NOMO-1 treated with DMSO at 0.1 percent for 48 hours (cell line): ENCODE data around the gene AGTRAP.
A peak's percentile ranks its signal among the peaks of the same experiment; 100 is the strongest.

ENCODE experiments used
- DNase-seq: peaks from one replicate; lab custom pipeline; 2025; ENCODE audit not compliant: unreplicated experiment; lab: John Stamatoyannopoulos, UW

Gene AGTRAP

GRCh38 chr1:11705596-11705995 is 30.3 kb upstream of the AGTRAP start:
- no peak for DNase-seq

GRCh38 chr1:11706292-11706691 is 29.6 kb upstream of the AGTRAP start:
- no peak for DNase-seq

- DNase-seq: no peak
Measured at GRCh38 chr1:11707621-11708276, 28.2 kb upstream of the AGTRAP start.

DNA sequence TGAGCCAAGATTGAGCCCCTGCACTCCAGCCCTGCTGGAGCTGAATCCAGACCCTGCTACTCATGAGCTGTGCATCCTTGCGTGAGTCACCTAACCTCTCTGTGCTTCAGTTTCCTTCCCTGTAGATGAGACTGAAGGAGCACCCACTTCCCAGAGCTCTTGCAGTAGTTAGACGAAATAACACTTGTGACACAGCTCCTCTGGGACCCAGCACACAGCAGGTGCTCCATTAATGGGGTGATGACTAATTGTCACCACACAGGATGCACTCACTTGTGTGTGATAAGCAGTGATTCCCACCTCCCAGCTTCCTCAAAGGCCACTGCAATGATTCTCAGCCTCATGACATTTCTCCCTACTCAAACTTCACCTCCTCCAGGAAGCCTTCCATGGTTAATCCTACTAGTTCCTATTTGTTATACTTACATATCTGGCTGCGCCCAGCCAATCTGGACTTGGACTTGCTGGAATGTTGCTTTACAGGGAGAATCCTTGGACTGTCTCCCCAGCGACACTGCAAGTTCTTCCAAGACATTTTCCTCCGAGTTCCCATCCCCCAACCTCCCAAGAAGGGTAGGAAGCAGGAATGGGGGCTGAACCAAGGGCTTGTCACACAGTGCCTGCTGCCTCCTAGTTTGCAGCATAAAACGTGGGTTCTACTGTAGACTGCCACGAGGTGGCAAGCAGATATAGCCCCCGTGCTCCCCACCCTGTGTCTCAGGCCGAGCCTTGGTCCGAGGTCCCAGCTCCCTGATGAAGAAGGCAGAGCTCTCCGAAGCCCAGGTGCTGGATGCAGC is 27.2 kb upstream of the AGTRAP start:
- DNase-seq: no peak

GRCh38 chr1:11711490-11711889 is 24.4 kb upstream of the AGTRAP start:
- no peak for DNase-seq

- DNase-seq: no peak
Measured at GRCh38 chr1:11712285-11712684, 23.7 kb upstream of the AGTRAP start.

DNA sequence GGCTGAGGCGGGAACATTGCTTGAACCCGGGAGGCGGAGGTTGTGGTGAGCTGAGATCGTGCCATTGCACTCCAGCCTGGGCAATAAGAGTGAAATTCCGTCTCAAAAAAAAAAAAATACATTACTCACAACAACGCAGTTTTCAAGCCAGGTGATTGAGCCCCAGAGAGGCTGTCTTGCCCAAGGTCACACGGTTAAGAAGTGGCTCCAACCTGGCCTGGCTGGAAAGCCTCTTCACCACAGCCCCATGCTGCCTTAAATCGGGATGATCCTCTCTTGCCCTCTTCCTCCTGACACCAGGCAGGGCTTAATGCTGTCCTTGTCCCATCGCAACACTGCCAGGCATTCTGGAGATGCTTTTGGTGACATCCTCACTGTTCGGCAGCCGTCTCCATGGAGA is 22.8 kb upstream of the AGTRAP start:
- DNase-seq: no peak

DNA sequence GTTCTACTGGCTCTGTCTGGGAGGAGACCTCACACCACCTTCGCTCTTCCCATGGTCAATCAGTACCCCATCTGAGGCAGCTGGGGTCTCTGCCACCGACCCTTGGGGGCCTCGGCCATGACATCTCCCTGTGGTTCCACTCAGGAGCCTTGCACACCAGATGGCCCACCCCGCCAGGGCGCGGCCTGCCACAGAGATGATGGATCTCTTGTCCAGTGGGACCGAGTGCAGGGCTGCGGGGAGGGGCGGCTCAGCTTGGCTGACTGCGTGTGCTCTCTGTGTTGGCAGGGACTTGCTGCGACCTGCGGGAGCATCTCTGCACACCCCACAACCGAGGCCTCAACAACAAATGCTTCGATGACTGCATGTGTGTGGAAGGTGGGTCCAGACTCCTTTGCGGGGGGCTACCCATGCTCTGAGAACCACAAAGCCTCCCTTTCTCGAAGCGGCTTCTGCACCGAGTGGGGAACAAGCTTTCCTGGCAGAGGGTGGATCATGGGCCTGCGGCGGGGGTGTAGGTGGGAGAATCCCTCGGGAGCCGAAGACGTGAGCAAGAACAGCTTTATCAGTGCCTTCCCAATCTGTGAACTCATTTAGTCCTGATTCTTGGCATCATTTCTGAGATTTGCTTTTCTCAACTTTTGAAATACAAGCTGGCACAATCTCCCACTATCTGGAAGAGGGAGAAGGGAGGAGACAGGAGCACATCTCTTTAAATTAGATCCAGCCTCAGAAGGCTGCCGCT is 20.9 kb upstream of the AGTRAP start:
- DNase-seq: no peak

- DNase-seq: peak; percentile 83
Measured at GRCh38 chr1:11719313-11720032, 16.5 kb upstream of the AGTRAP start.

- no peak for DNase-seq
Measured at GRCh38 chr1:11720033-11720376, 15.9 kb upstream of the AGTRAP start.

- DNase-seq: no peak
Measured at GRCh38 chr1:11720525-11720924, 15.4 kb upstream of the AGTRAP start.

DNA sequence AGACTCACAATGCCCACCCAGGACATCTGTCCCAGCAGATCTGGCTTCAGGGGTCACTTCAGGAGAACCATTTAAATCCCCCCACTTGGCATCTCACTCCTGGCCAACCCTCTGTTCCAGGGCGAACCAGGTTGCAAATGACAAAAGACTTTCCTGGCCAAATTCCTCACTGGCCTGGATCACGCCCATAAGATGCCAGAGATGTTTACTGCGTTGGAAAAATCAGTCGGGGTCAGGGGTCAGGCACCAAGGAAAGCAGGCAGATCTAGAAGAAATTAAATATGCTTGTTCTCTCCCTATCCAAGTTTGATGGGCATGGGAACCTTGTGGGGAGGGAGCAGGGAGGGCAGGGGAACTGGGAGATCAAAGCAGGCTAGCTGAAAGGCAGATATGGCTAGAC is 14.6 kb upstream of the AGTRAP start:
- no peak for DNase-seq

- no peak for DNase-seq
Measured at GRCh38 chr1:11722538-11722937, 13.4 kb upstream of the AGTRAP start.

DNA sequence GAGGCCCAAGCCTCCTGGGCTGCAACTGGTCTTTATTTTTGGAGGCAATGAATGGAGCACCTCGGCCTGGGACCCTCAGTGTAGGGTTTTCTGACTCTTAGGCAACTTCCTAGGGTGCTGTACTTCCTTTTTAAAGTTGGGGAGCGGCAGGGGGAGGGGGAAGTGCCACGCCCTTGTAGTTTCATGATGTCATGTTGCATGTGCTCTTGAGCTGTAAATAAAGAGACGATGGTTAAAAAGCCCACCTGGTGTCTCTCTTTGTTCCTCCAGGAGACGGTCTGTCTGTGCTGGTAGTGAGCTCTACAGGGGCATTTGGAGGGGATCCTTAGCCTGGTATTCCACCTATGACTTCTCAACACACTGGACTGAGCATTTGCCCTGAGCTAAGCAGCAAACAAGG is 10.3 kb upstream of the AGTRAP start:
- DNase-seq: peak; percentile 19

- no peak for DNase-seq
Measured at GRCh38 chr1:11727119-11727518, 8.8 kb upstream of the AGTRAP start.

GRCh38 chr1:11728126-11728806 is 7.7 kb upstream of the AGTRAP start:
- no peak for DNase-seq

- peak; percentile 2 for DNase-seq
Measured at GRCh38 chr1:11729155-11729497, 6.8 kb upstream of the AGTRAP start.

- no peak for DNase-seq
Measured at GRCh38 chr1:11729498-11730428, 6.2 kb upstream of the AGTRAP start.

- peak; percentile 96 for DNase-seq
Measured at GRCh38 chr1:11730429-11730891, 5.5 kb upstream of the AGTRAP start.
